NCI-H345 (cell line): ENCODE results near the gene RNF144B.
"Not testable (repeated sequence)": the region's sequence is repeated elsewhere in the genome, so short reads cannot be mapped to it uniquely, and the experiment has no call there.

ENCODE experiments used
- DNase-seq: peaks from one replicate; lab custom pipeline; 2025; lab: John Stamatoyannopoulos, UW

RNF144B gene

GRCh38 chr6:18371656-18372055 is 15.5 kb upstream of the RNF144B start:
- DNase-seq: no peak

DNA sequence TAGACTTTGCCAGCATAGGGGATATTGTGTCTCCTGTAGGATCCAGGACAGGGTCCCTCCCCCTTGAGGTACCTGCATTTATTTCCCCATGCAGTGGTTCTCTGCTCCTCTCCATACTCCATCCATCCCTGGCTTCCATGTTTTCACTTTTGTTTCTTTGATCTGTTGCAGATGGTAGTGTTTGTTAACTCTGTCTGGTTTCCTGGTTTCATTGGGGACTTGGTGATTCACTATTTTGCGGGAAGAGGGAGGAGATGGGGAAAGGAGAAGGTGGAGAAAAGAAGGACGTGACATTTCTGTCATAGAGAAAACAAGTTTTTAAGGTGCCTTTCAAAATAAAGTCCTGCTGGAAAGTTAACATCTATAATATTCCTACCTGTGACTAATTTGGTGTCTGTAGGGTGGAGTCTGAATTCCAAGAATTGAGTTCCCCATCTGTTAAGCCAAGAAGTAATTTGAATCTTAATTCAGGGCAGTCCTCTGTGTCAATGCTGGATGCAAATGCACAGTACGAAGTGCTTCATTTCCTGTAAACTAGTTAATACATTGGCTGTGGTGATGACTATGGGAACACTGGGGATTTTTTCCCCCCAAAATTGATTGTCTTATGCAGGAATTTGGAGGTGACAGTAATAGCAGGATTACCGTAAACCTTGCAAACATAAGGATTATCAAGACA is 6.9 kb upstream of the RNF144B start:
- no peak for DNase-seq

DNA sequence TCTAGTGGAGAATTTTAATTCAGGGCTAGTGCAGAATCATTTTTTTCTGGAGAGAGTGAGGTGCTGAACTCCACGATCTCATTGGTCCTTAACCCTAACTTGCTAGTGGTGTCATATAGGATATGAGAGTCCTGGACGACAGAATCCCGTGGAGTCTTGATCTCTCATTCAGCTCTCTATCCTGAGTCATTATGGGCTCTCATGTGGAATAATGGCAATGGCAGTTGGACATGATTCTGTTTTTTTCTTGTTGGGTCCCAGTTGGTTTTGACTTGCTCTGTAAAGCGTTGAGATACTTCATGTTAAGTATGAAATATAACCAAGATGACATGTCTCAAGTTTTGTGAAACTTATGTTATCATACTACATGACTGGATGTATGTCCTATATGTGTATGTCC is 6.3 kb upstream of the RNF144B start:
- no peak for DNase-seq

- no peak for DNase-seq
Measured at GRCh38 chr6:18383441-18383840, 3.7 kb upstream of the RNF144B start.

GRCh38 chr6:18384621-18385020 is 2.5 kb upstream of the RNF144B start:
- DNase-seq: no peak

- DNase-seq: no peak
Measured at GRCh38 chr6:18386298-18386976, 713 bp upstream of the RNF144B start.

DNA sequence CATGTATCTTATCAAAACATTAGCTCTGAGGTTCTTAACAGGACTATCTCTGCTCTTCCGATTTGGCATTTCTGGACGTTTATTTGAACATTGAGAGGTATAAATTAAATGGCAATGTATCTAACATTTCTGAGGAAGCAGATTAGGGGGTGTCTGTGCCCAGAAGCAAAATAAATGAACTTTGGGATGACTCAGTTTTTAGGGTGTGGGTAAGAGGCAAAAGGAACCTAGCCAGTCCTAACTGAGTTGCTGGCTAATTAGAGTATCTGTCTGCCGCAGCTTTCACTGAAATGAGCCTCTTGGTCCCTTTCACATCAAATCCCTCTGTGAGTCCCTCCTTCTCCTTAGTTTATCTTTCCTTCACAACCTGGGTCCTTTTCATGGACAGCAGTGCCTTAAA is 1.1 kb downstream of the RNF144B start:
- no peak for DNase-seq

GRCh38 chr6:18388942-18389341 is 1.8 kb downstream of the RNF144B start:
- DNase-seq: no peak

GRCh38 chr6:18389479-18389878 is 2.3 kb downstream of the RNF144B start:
- DNase-seq: no peak

GRCh38 chr6:18390476-18390875 is 3.3 kb downstream of the RNF144B start:
- no peak for DNase-seq

GRCh38 chr6:18391023-18391422 is 3.9 kb downstream of the RNF144B start:
- DNase-seq: no peak

DNA sequence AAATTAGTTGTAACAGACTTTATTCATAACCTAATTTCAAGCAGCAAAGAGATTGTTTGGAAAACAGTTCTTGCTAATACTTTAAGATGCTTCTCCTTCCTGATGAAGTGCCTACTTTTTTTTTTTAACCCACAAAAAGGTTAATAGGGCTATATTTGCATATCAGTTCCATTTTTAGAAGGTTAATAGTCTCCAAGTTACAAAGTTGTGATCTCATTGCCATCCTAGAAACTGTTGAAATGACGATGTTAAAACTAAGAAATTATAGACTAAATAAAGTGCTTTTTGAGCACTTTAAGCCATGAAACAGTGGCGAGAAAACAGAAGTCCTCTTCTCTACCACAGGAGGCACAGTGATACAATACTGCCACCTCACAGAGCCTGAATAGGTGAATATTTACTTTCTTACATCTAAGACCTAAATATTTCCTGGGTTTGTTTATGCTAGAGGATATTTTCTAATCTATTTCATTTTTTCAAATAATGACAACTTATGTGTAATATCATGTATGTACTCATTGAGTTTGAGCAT is 5.3 kb downstream of the RNF144B start:
- no peak for DNase-seq

GRCh38 chr6:18393698-18394097 is 6.5 kb downstream of the RNF144B start:
- no peak for DNase-seq

DNA sequence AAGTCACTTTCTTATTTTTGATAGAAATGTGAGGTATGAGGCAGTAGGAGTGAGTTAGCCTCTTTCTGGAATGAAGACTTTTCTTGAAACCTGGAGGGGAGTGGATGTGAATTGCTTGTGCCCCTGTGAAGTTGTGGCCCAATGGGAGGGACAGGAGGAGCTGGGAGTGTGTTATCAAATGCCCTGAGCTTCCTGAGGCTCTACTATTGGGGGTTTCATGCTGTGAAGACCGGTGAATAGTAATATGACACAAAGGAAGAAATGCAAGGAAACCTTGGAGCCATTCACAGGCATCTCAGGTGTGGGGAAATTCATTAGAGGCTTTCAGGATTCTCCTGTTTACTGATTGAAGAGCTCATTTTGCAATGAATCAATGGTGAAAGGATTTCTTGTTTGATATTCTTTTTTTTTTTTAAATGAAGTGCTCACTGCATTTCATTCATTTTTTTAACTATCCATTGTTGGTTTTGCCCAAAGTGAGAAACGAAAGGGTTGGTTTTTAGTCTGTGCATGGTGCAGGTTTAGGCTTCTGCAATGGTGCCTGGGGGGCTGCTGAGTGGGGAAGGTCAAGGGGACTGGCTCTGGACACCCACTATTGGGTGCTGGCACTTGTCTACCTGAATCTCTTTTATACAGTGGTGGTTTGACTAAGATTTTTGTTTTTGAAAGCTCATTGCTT is 8.2 kb downstream of the RNF144B start:
- no peak for DNase-seq

DNA sequence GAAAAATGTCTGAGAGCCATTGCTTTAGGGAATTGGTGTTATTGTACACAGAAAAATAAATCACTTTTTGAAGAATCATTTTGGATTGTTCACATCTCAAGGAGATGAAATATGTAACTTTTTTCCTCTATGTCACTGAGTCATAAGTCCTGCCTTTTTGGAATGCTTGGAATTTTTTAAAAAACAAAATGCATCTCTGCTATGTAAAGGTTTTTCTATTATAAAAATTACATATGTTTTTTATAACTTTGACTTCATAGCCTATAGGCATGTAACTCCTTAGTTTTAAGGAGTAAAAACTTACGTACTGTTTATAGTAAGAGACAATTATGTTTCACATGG is 8.7 kb downstream of the RNF144B start:
- no peak for DNase-seq

GRCh38 chr6:18397701-18398100 is 10.6 kb downstream of the RNF144B start:
- no peak for DNase-seq

GRCh38 chr6:18398225-18398624 is 11.1 kb downstream of the RNF144B start:
- DNase-seq: not testable (repeated sequence)

DNA sequence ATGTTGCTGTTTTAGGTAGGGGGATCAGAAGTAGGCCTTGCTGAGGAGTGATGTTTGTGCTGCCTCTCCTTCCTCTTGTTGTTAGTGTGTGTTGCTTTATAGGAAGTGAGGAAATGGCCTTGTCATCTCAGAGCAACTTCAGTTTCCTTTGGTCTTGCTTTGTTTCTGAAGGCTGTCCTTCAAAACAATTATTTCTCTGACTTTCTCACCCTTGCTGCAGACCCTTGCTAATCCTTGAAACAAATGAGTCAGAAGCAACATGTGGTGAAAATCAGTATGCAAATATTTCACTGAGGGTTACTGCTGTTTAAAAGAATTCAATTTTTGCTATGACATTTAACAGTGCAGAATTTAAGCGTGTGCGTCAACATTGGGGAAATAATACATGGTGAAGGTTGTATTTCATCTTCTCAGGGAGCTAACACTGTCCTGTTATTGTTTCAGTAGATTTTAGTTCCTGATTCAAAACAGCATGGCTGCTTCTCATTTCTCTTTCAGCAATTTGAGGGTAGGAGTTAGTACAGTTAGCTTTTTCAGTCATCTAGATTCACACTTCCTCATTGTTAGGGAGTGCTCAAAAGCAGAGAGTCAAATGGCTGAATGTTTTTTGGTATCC is 13.8 kb downstream of the RNF144B start:
- no peak for DNase-seq

- not testable (repeated sequence) for DNase-seq
Measured at GRCh38 chr6:18404965-18405364, 17.8 kb downstream of the RNF144B start.

- DNase-seq: no peak
Measured at GRCh38 chr6:18405477-18406293, 18.5 kb downstream of the RNF144B start.

GRCh38 chr6:18406955-18407749 is 20.0 kb downstream of the RNF144B start:
- DNase-seq: no peak
